PFSK-1 (cell line): Measurements from ENCODE around the gene HOXB9.

Source experiments
- FOXP2 ChIP-seq: optimal IDR thresholded peaks from 2 replicates; pipeline ENCODE3; 2011; ENCODE audit warnings: borderline replicate concordance, control low read depth, inconsistent platforms; ENCODE audit not compliant: insufficient read depth; ENCODE audit errors: extremely low read length, extremely low read depth
- POLR2AphosphoS5 ChIP-seq: IDR thresholded peaks from 2 replicates; pipeline ENCODE4 v1.6.1; 2012; ENCODE audit warnings: low read depth, mild to moderate bottlenecking, control low read depth, low read length, moderate library complexity
- SIN3A ChIP-seq: IDR thresholded peaks from 2 replicates; pipeline ENCODE4 v1.6.1; 2012; ENCODE audit warnings: mild to moderate bottlenecking, low read length, moderate library complexity, borderline replicate concordance; ENCODE audit not compliant: insufficient read depth
- TAF1 ChIP-seq: IDR thresholded peaks from 2 replicates; pipeline ENCODE4 v1.6.1; 2012; ENCODE audit warnings: low read length, control low read depth, borderline replicate concordance; ENCODE audit not compliant: insufficient read depth
- TF ChIP-seq, protein P1 (sequence below), 2 experiments: IDR thresholded peaks; 2 replicates each; pipeline versions ENCODE4 v1.6.1 to v1.8.0; 2011 to 2012; ENCODE audit warnings: low read depth in 2 of 2, low read length in 2 of 2, control low read depth in 1 of 2, inconsistent platforms in 1 of 2, mild to moderate bottlenecking in 1 of 2, moderate library complexity in 1 of 2; ENCODE audit not compliant: insufficient read depth in 1 of 2

DNA sequence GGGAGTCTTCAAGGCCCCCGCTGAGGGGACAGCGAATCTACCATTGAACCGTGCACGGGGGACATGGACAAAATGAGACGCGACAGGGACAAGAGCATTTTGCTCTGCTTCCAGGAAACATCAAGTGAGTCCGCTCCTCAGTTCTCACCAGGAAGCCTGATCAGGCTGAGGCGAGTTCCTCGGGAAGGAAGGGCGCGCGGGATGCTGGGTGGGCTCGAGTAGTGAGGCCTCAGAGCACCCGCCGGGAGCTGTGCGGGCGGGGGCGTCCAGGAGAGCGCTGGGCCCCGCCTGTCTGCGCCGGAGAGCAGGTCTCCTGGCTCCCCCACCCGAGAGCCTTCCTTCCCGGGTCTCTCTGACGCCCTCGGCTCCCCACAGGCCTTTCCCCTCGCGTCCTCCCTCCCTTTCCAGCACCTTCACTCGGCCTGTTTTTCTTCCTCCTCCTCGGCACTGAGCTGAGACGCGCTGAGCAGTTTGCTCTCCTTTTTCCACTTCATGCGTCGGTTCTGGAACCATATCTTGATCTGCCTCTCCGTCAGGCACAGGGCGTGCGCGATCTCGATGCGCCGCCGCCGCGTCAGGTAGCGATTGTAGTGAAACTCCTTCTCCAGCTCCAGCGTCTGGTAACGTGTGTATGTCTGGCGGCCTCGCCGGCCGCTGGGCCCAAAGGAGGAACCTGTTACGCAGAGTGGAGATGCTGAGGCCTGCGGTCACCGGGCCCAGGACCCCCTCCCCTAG lies 30.0 kb downstream of the HOXB9 start:
- TF ChIP-seq POLR2AphosphoS5 (no peak), SIN3A (no peak), TAF1 (no peak), FOXP2 (no peak)
- TF ChIP-seq, protein P1, sequence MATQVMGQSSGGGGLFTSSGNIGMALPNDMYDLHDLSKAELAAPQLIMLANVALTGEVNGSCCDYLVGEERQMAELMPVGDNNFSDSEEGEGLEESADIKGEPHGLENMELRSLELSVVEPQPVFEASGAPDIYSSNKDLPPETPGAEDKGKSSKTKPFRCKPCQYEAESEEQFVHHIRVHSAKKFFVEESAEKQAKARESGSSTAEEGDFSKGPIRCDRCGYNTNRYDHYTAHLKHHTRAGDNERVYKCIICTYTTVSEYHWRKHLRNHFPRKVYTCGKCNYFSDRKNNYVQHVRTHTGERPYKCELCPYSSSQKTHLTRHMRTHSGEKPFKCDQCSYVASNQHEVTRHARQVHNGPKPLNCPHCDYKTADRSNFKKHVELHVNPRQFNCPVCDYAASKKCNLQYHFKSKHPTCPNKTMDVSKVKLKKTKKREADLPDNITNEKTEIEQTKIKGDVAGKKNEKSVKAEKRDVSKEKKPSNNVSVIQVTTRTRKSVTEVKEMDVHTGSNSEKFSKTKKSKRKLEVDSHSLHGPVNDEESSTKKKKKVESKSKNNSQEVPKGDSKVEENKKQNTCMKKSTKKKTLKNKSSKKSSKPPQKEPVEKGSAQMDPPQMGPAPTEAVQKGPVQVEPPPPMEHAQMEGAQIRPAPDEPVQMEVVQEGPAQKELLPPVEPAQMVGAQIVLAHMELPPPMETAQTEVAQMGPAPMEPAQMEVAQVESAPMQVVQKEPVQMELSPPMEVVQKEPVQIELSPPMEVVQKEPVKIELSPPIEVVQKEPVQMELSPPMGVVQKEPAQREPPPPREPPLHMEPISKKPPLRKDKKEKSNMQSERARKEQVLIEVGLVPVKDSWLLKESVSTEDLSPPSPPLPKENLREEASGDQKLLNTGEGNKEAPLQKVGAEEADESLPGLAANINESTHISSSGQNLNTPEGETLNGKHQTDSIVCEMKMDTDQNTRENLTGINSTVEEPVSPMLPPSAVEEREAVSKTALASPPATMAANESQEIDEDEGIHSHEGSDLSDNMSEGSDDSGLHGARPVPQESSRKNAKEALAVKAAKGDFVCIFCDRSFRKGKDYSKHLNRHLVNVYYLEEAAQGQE (IDR thresholded peaks at IDR 0.05; ENCODE audit: insufficient read depth in 1 of 2, low read depth in 2 of 2, low read length in 2 of 2), result no peak
